GM23248 (cell line): ENCODE results near the gene CUL1. TPM values are rescaled to one million over a fixed set of nuclear protein-coding genes. Genes with fewer than 3 reads are reported as not detected.

Experiments used
- DNase-seq: peaks from one replicate; pipeline ENCODE4 v3.0.0-alpha.2; 2015
- H2AFZ ChIP-seq: fragments of 200-600 bp; sonication (generic); 2 replicates; pipeline ENCODE4 v1.6.1; 2016; ENCODE audit warnings: antibody characterized with exemption
- H3F3A ChIP-seq: fragments of 200-600 bp; sonication (generic); 2 replicates; pipeline ENCODE4 v1.6.1; 2016; ENCODE audit warnings: mild to moderate bottlenecking, antibody characterized with exemption, mixed run types; ENCODE audit not compliant: insufficient read depth
- H3K27ac ChIP-seq: fragments of 200-600 bp; sonication (generic); 2 replicates; pipeline ENCODE4 v1.5.1; 2016; ENCODE audit warnings: mild to moderate bottlenecking
- H3K27me3 ChIP-seq: fragments of 200-600 bp; sonication (generic); replicated peaks from 2 replicates; pipeline ENCODE4 v1.6.1; 2016; ENCODE audit warnings: mild to moderate bottlenecking; ENCODE audit not compliant: insufficient read depth
- H3K36me3 ChIP-seq: fragments of 200-600 bp; sonication (generic); 2 replicates; pipeline ENCODE4 v1.6.1; 2016; ENCODE audit warnings: low read depth, mild to moderate bottlenecking
- H3K4me1 ChIP-seq: fragments of 200-600 bp; sonication (generic); 2 replicates; pipeline ENCODE4 v1.6.1; 2016; ENCODE audit warnings: mild to moderate bottlenecking; ENCODE audit not compliant: insufficient read depth
- H3K4me2 ChIP-seq: fragments of 200-600 bp; sonication (generic); one replicate; pipeline ENCODE4 v1.6.1; 2016; ENCODE audit warnings: mild to moderate bottlenecking; ENCODE audit not compliant: unreplicated experiment
- H3K4me3 ChIP-seq: fragments of 200-600 bp; sonication (generic); 2 replicates; pipeline ENCODE4 v1.5.1; 2016; ENCODE audit warnings: mild to moderate bottlenecking
- H3K79me2 ChIP-seq: fragments of 200-600 bp; sonication (generic); 2 replicates; pipeline ENCODE4 v1.6.1; 2016; ENCODE audit warnings: mild to moderate bottlenecking; ENCODE audit not compliant: insufficient read depth
- H3K9ac ChIP-seq: fragments of 200-600 bp; sonication (generic); 2 replicates; pipeline ENCODE4 v1.6.1; 2016; ENCODE audit warnings: mild to moderate bottlenecking
- H3K9me2 ChIP-seq: fragments of 200-600 bp; sonication (generic); 2 replicates; pipeline ENCODE4 v1.6.1; 2016; ENCODE audit warnings: mixed run types, mild to moderate bottlenecking, moderate library complexity; ENCODE audit not compliant: insufficient read depth
- H3K9me3 ChIP-seq: fragments of 200-600 bp; sonication (generic); one replicate; pipeline ENCODE4 v1.6.1; 2017; ENCODE audit warnings: low read depth
- H4K20me1 ChIP-seq: fragments of 200-600 bp; sonication (generic); 2 replicates; pipeline ENCODE4 v1.6.0; 2016; ENCODE audit not compliant: insufficient read depth
- EZH2 ChIP-seq: fragments of 200-600 bp; sonication (generic); IDR thresholded peaks from 2 replicates; pipeline ENCODE4 v1.6.1; 2018; ENCODE audit warnings: antibody characterized with exemption, mild to moderate bottlenecking; ENCODE audit not compliant: insufficient read depth, poor library complexity, severe bottlenecking
- EZH2phosphoT487 ChIP-seq: fragments of 200-600 bp; sonication (generic); IDR thresholded peaks from 2 replicates; pipeline ENCODE4 v1.6.1; 2018; ENCODE audit warnings: antibody characterized with exemption, moderate library complexity, mild to moderate bottlenecking, low read depth; ENCODE audit not compliant: insufficient read depth
- WGBS, 2 experiments: methylation state at CpG; one replicate each; pipeline ENCODE4 v1.1.6; 2015 to 2017; ENCODE audit warnings: low lambda C conversion rate in 2 of 2, low coverage in 1 of 2; ENCODE audit errors: missing lambda C conversion rate in 2 of 2; 5-methylcytosine and 5-hydroxymethylcytosine counted together
- in situ Hi-C: fragments of 300-500 bp; cut with MboI; formaldehyde crosslinking; loops from 2 replicates; pipeline ENCODE4 v1.15.0; 2020
- polyA plus RNA-seq: library from polyadenylated mRNA; unstranded; fragments of >200 nt; fragmentation: Nextera tagmentation; extraction: Ambion mirVana; gene quantifications from 2 replicates; pipeline ENCODE4 v1.2.1, GENCODE V29; 2016
- total RNA-seq: library from RNA; depleted of rRNA; stranded (reverse); fragments of >200 nt; shearing (Covaris generic); gene quantifications from 2 replicates; pipeline ENCODE4 v1.2.3, GENCODE V29; 2014

The CUL1 gene
- total and polyA plus RNA-seq, 2 experiments from 2014 or later = 49.1 to 52.6 TPM

GRCh38 chr7:148688526-148688925 is 10.2 kb upstream of the CUL1 start:
- Histone ChIP-seq H3F3A (no peaks in the 10 kb centered on the region), H3K79me2 (no peaks in the 10 kb centered on the region), H3K4me1 (peaks cover 6% of the 10 kb centered on the region; the same call in 1 of the 2 replicates), H3K27ac (no peak overlapping the region), H2AFZ (peak overlapping the region; percentile 47), H3K27me3 (0 out of 2 replicates have a peak, but pooled peaks cover 5% of the 10 kb centered on the region), H3K9me3 (no peaks in the 10 kb centered on the region), H3K9me2 (no peaks in the 10 kb centered on the region), H4K20me1 (no peaks in the 10 kb centered on the region), H3K4me2 (no peak overlapping the region), H3K9ac (no peak overlapping the region), H3K4me3 (no peak overlapping the region), H3K36me3 (no peaks in the 10 kb centered on the region)
- no peak for TF ChIP-seq EZH2phosphoT487
- no peak for TF ChIP-seq EZH2
- WGBS, 2 experiments = 3 to 6% methylated on average over 1 of the region's 1 CpG
- DNase-seq = peak; percentile 40
- in situ Hi-C loops = no loop called here

GRCh38 chr7:148693651-148694050 is 5.1 kb upstream of the CUL1 start:
- Histone ChIP-seq H2AFZ (no peak overlapping the region), H3K27me3 (no peaks in the 10 kb centered on the region), H3K79me2 (no peaks in the 10 kb centered on the region), H3F3A (peaks cover 16% of the 10 kb centered on the region; the same call in 1 of the 2 replicates), H3K9me3 (no peaks in the 10 kb centered on the region), H3K9ac (no peak overlapping the region), H3K4me2 (no peak overlapping the region), H3K9me2 (no peaks in the 10 kb centered on the region), H3K36me3 (no peaks in the 10 kb centered on the region), H3K4me3 (no peak overlapping the region), H3K27ac (no peak overlapping the region), H3K4me1 (peaks cover 8% of the 10 kb centered on the region; the same call in 1 of the 2 replicates), H4K20me1 (no peaks in the 10 kb centered on the region)
- DNase-seq = no peak
- TF ChIP-seq EZH2phosphoT487 (no peak), EZH2 (no peak)
- in situ Hi-C loops = no loop called here
- WGBS, 2 experiments = 86 to 89% methylated on average over 7 of the region's 7 CpGs

- Histone ChIP-seq H3K4me3 (no peak overlapping the region), H4K20me1 (no peaks in the 10 kb centered on the region), H2AFZ (no peak overlapping the region), H3K36me3 (no peaks in the 10 kb centered on the region), H3K9me3 (no peaks in the 10 kb centered on the region), H3K4me2 (no peak overlapping the region), H3F3A (peaks cover 16% of the 10 kb centered on the region; the same call in 1 of the 2 replicates), H3K9ac (no peak overlapping the region), H3K79me2 (peaks cover 1% of the 10 kb centered on the region), H3K9me2 (no peaks in the 10 kb centered on the region), H3K27ac (no peak overlapping the region), H3K4me1 (0 out of 2 replicates have a peak, but pooled peaks cover 5% of the 10 kb centered on the region), H3K27me3 (no peaks in the 10 kb centered on the region)
- TF ChIP-seq EZH2 = no peak
- TF ChIP-seq EZH2phosphoT487 = no peak
- DNase-seq = no peak
- 88% methylated on average over 5 of the region's 5 CpGs for WGBS, 2 experiments
- in situ Hi-C loops = no loop called here
Measured at GRCh38 chr7:148694631-148695030, 4.1 kb upstream of the CUL1 start.

GRCh38 chr7:148695953-148696352 is 2.8 kb upstream of the CUL1 start:
- Histone ChIP-seq H3K27ac (no peak overlapping the region), H3K9me2 (no peaks in the 10 kb centered on the region), H2AFZ (no peak overlapping the region), H3K9me3 (no peaks in the 10 kb centered on the region), H3K79me2 (peaks cover 14% of the 10 kb centered on the region), H3K4me3 (no peak overlapping the region), H3K4me2 (no peak overlapping the region), H3K4me1 (peaks cover 11% of the 10 kb centered on the region), H3K27me3 (no peaks in the 10 kb centered on the region), H3F3A (peaks cover 28% of the 10 kb centered on the region), H3K36me3 (no peaks in the 10 kb centered on the region), H4K20me1 (peaks cover 6% of the 10 kb centered on the region; the same call in 1 of the 2 replicates), H3K9ac (no peak overlapping the region)
- DNase-seq = peak; percentile 27
- in situ Hi-C loops = no loop called here
- TF ChIP-seq EZH2 (no peak), EZH2phosphoT487 (no peak)
- 71 to 75% methylated on average over 3 of the region's 3 CpGs for WGBS, 2 experiments
